Activated CD4-positive, alpha-beta T cell treated with anti-CD3 and anti-CD28 coated beads, Interleukin-2, Interleukin-4, amounts not matched to agents 100 ng/mL and 50 ng/mL, durations not matched to agents 16 hours and 8 hours (primary cell): ENCODE measurements around the gene LRRC32.

Source experiments
- DNase-seq: peaks from one replicate; pipeline ENCODE4 v3.0.0-alpha.2; 2020; ENCODE audit warnings: low spot score

The LRRC32 gene

DNA sequence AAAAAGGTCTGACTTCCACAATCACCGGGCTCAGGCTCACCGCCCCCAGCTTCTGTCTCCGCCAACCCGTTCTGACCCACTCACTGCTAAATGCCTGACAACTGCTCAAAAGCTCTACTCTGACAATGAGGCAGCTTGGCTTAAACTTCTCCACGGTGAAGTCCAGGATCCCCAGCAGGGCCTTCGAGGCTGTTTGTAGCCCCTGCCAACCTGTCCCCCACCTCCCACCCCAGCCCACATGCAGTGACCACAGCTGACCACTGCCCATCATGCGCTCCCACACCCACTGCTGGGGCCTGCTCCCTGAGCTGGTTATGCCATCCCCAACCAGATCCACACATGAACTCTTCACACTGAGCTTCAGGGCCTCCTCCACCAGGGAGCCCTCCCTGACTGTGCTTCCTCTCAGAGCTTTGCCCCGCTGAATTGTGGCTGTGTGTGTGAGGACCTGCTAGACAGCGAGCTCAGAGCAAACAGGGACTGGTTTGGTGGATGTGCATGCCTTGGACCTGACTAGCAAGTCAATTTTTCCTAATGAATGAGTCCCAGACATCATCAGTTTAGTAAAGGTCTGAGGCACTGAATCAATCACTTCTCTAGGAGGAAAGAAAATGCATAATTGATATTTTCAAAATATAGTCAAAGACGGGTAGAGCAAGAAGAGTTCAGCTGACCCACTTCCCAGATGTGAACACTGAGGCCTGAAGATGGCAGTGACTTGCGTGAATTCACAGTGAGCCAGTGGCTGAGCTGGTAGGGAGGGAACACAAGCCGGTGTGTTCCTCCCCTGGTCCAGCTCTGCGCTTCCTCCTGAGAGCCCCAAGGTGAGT is 7.7 kb downstream of the LRRC32 start:
- DNase-seq: no peak

DNA sequence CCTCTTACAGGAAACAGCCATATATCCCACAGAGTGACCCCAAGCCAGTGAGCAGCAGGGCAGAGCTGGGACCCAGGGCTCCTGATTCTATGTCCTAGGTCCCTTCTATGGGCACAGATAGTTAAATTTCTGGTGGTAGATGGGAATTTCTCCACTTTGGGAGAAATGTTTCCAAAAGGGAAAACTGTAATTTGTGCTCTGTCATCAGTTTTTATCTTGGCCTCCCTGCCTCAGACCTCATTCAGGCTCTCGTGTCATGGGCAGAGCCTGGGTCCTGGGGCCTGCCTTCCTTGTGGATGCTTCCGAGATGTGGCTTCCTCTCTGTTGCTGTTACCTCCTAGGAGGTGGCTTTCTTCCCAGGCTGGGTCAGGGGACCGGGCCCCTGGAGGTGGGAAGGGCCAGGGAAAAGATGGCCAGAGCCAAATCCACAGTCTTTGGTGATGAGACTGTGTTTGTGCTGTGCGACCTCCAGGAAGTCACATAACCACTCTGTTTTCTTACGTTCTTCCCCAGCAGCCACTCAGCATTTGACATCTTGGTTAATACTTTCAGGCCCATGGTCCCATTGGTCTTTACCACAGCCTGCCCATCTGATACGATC is 8.6 kb downstream of the LRRC32 start:
- DNase-seq: no peak

DNA sequence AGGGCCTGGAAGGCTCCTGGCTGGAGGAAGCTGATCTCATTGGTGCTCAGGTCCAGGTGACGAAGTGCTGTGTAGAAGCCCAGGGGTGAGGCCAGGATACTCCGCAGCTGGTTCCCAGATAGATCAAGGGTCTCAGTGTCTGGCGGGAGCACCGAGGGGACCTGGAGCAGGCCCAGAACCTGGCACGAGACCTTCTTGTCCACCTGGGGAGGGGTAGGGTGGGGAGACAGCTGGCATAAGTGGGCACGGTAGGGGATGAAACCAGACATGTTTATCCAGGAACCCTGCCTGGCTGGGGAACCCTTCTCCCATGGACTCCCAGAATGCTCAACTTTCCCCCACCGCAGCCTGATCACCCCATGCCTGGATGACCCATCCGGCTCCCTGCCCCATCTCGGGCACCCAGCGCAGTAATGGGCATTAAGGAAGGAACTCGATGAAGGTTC is 9.2 kb downstream of the LRRC32 start:
- DNase-seq: no peak

DNA sequence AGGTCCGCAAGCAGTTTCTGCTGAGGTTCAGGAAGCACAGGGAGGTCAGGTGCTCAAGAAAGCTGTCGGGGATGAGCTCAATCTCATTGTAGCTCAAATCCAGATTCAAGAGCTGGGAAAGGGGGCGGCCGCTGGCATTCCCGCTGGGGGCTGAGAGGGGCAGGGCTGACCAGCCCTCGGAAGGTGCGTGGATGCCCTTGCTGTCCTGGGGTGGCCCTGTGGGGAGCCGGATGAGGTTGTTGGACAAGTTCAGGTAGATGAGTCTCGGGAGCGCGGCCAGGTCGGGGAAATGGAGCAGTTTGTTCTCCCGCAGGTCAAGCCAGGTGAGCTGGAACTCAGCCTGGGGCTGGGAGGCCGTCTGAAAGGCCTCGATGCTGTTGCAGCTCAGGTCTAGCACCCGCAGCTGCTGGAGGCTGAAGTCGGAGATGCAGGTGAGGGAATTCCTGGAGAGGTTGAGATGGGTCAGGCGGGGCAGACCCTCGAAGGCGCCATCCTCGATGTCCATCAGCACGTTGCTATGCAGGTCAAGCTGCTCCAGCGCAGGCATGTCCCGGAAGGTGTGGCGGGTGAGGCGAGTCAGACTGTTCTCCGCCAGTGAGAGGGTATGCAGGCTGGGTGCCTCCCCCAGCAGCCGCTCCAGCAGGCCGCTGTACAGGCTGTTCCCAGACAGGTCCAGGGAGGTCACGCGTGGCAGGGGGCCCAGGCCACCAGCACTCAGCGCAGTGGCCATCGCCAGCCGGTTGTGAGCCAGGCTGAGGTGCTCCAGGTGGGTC is 9.8 kb downstream of the LRRC32 start:
- no peak for DNase-seq

DNA sequence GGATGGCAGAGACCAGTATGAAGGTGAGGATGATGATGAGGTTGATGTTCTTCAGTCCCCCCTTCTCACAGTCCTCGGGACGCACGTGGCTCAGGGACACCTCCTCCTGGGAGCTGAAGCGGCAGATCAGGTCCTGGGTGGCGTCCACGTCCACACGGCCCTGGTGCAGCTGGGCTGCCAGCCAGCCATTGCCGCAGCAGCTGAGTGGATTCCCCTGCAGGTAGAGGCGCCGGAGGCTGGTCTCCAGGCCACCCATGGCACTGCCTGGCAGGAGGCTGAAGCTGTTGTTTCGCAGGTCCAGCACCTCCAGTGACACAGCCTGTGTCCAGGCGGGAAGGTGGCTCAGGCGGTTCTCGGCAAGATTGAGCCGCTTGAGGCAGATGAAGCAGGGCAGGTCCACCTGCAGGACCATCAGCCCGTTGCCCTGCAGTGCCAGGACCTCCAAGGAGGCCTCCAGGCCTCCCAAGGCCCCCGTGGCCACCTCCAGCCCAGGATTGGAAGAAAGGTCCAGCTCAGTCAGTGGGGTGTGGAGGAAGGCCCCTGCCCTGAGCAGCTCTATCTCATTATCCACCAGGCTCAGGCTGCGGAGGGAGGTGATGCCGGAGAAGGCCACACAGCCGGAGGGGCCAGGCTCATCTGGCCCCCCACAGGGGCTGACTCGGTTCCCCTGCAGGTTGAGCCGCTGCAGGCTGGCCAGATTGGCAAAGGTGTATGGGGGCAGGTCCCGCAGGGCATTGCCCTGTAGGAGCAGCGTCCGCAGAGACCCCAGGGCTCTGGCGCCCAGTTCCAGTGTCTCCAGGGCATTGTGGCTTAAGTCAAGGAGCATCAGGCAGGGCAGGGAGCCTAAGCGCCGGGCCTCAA is 10.6 kb downstream of the LRRC32 start:
- no peak for DNase-seq

DNA sequence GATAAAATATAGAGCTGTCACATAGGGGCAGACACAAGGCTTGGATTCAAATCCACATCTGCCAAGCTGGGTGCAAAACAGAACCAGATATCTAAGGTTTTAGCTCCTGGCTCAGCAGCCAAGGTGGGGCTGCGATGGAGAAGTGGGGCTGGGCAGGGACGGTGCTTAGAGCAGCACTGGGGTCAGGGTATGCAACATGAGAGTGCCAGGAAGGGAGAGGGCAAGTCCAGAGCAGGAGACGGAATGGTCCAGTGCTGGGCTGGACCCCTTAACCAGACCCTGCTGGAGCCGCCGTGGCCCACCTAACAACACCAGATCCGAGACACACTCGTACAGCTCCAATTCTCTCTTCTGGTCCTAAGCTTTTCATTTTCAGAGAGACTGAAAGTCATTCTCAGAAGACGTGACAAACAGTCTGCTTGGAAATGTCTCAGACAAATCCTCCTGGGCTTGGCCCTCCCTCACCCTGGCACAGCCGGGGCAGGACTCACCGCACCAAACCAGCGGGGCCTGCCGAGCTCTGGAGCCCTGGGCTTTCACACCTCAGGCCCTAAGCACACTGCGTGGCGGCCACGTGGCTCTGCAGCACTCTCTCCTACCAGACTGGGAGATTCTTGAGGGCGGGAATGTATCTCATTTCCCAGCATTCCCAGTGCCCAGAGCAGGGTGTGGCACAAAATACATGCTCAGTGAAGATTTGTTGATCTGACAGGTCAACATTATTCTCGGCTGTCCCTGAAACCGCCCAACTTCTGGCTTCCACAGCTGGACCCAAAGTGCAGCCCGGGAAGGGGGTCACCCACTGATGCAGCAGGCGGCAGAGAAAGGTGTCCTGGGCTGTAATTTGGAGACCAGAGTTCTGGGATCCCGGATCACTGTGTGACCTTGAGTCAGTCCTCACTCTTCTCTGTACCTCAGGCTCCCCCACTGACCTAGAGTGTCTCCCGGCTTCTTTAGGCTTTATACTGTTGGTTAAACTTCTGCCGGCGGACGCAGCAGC is 11.6 kb downstream of the LRRC32 start:
- DNase-seq: no peak

DNA sequence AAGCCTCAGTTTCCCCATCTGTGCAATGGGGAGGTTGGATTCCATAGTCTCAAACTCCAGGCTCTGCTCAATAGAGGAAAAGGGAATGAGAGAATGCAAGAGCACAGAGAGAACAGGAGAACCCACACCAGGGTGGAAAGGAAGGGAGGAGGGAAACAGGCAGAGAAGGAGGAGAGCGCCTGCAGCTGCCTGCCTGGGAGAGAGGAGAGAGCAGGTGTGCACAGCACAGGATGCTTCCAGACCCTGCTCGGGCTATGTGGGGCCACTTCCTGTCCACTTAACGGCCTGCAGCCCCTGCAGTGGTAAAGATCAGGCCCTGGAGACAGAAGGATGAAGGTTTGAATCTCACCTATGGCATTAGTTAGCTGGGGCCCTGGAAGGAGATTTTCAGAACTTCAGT is 12.3 kb downstream of the LRRC32 start:
- no peak for DNase-seq

DNA sequence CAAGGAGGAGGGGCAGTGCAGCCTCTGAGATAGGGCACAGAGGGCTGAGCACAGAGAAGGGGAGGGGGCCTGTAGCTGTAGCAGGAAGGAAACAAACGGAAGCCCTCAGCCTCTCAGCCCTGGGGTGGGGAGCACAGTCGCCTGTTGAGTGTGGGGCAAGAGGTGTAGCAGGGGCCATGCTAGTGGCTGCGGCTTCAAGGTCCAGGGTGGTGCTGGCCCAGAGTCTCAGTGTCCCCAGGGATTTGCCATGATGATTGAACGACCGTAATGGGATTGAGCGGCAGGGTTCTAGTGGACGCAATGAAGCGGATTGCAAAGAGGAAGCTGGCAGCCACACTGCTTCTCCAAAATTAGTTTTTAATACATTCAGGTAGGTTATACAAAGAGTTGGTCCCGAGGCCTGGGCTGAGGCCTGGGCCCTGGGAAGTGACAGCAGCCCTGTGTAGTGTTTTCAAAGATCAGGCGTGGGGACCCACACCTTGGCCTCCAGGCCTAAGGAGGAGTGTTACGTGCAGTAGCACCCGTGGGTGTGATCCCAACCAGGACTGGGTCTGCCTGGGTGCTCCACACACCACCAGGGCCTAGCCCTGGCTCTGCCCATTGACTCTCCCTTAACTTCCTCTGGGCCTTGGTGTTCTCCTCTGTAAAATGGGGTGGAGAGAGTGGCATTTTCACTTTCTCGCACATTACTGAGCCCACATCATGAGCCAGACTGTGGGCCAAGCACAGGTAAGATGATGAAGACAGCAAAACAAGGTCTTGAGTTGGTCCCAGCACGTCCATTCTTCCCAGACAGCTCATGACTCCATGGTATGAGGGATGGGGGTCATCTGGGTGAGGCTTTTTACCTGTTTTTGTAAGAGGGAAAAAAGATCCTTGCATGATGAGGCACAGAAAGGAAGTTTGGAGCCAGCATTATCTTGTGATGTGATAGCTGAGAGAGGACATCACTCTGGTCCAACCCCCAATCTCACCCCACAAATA is 13.1 kb downstream of the LRRC32 start:
- DNase-seq: no peak

DNA sequence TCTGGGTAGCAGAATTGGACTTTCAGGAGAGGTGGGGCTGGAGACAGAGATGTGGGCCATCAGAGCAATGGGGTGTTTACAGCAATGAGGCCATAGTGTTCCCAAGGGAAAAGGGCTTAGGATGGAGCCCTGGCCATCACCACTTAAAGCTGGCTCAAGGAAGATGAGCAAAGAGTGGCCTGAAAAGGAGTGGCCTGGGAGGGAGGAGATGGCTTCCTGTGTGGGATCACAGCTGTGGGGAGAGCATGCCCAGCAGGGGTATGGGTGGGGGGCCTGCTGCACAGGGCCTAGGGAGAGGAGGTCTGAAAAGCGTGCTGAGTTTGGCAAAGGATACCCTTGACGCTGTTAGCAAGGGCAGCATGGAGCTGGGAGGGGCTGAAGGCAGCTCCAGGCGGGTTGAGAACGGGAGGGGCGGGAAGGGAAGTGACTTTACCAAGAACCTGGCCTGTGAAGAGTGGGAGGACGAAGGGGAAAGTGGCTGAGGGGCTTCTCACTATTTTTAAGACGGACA is 13.9 kb downstream of the LRRC32 start:
- no peak for DNase-seq

DNA sequence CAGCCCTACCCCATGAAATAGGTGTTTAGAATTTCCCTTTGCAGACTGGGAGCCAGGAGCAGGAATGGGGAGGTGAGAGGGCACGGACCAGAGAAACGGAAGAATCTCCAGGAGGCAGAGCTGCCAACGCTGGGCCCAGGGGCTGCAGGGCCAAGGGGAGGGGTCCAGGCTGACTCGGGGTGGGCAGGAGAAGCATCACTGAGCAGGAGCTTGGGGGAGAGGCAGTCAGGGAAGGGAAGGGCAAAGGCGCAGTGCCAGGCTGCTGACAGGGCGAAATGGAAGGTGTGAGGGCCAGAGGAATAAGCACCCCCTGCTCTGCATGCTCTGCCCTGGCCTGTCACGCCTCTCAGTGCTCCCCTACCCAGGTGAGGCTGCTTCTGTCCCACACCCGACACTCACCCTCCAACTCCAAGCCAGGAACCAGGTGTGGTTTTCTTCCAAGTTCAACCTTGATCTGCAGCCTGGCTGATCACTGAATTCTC is 14.5 kb downstream of the LRRC32 start:
- no peak for DNase-seq

DNA sequence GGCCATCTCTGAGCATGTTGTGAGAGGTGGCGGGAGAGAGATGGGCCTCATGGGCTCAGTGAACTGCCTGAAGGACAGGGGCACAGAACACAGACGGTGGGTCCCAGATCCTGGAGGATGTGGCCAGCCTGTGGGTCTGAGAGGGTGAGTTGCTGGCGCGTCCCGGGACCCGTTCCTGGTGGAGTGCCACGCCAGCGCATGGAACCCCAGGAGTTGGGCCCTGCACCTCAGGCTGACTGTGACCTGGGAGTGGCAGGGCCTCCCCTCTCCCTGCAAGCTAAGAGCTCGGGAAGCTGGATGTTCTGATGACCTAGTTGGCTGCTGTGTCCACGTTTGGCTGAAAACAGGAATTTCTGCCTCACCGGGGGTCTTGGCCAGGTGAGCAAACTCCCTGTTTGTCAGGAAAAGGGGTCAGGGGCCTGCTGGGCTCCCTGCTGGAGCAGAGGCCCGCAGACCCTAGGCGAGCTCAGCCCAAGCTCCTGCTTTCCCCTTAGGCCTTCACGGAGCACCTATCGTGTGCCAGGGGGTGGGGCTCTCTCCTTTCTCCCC is 15.0 kb downstream of the LRRC32 start:
- DNase-seq: no peak

DNA sequence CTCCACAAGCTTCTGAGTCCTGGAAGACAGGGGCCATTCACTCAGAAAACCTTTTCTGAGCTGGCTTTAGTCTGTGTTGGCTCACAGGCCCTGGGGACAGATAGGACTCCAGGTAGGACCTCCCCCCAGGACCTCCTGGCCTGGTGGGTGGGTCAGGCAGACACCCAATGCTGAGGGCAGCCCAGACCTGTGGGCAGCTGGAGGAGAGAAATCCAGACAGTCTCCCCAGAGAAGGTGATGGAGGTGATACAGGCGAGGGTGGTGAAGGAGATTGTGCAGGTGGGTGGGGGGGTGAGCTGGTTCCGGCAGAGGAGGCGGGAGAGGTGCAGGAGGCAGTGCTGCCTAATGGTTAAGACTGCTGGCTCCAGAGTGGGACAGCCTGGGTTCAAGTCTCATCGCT is 15.6 kb downstream of the LRRC32 start:
- no peak for DNase-seq

DNA sequence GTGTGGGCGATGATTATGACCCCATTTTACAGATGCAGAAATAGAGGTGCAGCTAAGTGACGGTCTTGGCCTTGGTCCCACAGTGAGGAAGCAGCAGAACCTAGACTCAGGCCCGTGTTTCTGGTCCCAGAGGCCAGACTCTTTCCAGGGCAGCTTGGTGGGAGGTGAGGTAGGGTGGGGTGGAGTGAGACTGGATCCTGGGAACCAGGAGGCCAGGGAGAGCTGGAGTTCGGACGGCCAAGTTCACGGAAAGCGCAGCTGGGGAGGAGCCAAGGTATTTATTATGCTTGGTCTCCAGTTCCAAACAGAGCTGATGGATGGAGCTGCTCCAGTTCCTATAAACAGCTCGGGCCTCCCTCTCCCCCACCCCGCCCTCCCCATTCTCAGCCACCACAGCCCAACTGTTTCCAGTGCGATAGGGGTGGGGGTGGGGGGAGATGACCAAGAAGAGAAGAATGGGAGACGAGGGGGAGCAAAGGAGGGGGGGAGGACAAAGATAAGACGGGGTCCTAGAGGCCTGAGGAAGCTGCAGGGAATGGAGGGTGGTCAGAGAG is 16.2 kb downstream of the LRRC32 start:
- no peak for DNase-seq

DNA sequence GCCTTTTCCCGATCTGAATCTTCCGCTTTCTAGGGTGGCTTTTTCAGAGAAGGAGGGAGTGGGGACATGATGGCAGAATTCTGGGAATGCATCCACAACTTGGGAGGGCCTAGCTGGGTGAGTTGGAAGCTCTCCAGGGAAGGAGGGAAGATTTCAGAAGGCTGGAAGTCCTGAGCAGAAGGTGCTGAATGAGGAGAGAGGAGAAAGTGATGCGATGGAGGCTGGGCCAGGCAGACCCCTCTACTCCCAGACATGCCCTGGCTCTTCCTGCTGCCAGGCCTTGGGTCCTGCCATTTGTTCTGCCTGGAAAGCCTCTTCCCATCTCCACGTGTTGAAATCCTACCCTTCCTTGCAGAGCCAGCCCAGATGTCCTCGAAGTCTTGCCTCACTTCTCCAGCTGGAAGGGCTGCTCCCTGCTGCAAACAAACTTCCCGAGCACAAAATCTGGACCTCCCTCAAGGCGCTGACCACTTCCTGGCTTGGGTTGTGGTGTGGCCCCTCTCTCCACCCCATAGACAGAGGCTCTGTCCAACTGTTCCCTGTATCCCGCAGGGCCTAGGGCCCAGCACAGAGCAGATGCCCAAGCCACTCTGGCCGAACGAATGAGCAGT is 16.8 kb downstream of the LRRC32 start:
- no peak for DNase-seq

DNA sequence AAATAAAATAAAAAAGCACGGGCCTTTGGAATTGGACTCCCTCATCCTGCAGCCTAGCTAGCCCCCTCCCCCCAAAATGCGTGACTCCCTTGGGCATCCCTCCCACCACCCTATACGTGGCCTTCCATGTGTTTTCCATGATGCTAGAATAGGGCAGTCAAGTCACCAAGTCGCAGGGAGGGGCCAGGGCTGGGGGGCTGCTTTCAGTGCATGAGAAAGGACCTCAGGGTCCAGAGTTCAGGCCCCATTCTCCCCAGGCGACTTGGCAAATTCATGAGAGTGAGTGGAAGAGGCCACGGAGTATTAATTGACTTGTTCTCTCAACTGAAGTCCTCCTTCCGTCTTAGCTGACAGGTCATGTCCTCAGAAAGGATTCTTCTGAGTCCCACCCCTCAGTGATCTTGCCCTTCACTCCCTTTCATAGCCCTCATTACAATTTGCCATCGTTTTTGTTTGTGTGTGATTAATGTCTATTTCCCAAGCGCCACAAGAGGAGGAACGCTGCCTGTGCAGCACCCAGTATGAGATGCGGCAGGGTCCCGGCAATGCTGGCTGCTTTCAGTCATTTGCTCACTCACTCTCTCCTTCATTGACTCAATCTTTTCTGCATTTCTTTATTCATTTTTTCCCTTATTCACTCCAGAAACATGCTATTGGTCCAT is 17.4 kb downstream of the LRRC32 start:
- no peak for DNase-seq

DNA sequence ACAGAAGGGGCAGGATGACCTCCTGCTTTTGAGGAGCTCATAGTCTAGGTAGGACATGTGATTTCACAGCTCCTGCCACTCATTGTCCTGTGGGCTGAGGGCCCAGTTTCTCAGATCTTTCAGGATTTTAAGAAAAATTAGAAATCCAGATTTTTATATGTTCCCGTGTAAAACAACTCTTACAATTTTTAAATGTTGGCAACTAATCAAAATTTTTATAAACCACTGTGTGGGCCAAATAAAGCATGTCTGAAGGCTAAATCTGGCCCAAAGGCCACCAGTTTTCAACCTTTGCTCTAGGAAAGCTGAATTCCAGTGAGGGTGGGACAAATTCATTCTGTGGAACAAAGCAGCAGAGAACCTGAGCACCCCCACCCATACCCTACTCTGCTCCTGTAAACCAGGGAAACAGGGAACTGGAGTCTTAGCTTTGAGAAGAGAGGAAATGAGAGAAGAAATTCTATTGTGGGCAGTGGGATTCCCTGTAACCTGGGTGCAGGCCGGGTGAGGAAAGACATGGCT is 20.6 kb downstream of the LRRC32 start:
- no peak for DNase-seq

DNA sequence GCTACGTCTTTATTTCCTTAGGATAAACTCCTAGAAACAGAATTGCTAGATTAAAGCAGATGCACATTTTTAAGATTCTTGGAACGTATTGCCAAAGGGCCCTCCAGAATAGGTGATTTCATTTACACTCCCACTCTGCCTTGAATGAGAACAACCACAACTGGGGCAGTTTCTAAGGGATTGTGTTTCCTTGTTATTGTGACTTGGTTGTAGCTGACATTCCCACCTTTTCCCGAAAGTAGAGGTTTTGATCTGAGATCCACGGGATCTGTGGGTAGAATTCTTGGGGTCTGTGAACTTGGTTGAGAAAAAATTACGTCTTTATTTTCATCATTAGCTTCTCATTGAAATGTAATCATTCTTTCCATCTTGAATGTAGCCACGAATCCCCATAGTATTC is 21.5 kb downstream of the LRRC32 start:
- no peak for DNase-seq
